Measurements from ENCODE around the gene ARF5. TPM values are rescaled to one million over a fixed set of nuclear protein-coding genes. Genes with fewer than 3 reads are reported as not detected.

Gene ARF5
- total and polyA plus RNA-seq, 2 of the 8 experiments (the other 6 are each of a cell fraction or from before 2014, with no cell fraction given) = 154 to 579 TPM

- no peak overlapping the region for H3K9ac ChIP-seq (replicated peaks in 1 of 4; ENCODE audit: extremely low read depth in 1 of 4, low read depth in 3 of 4, low read length in 3 of 4)
- no peak overlapping the region for H3K18ac ChIP-seq (ENCODE audit: extremely low read depth, low read length)
- H3K14ac ChIP-seq (ENCODE audit: insufficient read length) = no peak overlapping the region
- H2BK5ac ChIP-seq (ENCODE audit: low read depth, low read length) = no peak overlapping the region
- no peak overlapping the region for H3K56ac ChIP-seq (replicated peaks; ENCODE audit: insufficient read length, low read depth, low read length)
- no peak overlapping the region for H4K8ac ChIP-seq (ENCODE audit: extremely low read depth, insufficient read depth, low read length)
- DNase-seq (ENCODE audit: low read depth in 1 of 2, low spot score in 2 of 2) = no peak
- peaks cover 0 to under 1% (median 0%) of the 10 kb centered on the region in 4 experiments; a peak in 1 of 7 replicates for H3K27me3 ChIP-seq (replicated peaks in 1 of 4; ENCODE audit: control insufficient read depth in 3 of 4, extremely low read depth in 1 of 4, insufficient read depth in 3 of 4, low read length in 3 of 4)
- no peak overlapping the region for H4K91ac ChIP-seq (replicated peaks; ENCODE audit: insufficient read length, low read length)
- H4K5ac ChIP-seq (ENCODE audit: insufficient read length, low read depth, low read length) = no peak overlapping the region
- no peak overlapping the region for H2BK120ac ChIP-seq (replicated peaks; ENCODE audit: low read depth, low read length)
- no peak overlapping the region for H2BK20ac ChIP-seq (ENCODE audit: low read length)
- FAIRE-seq = no peak
- peaks cover 0 to 18% (median 6%) of the 10 kb centered on the region in 4 experiments; a peak in 4 of 8 replicates for H3K36me3 ChIP-seq (ENCODE audit: control insufficient read depth in 2 of 4, insufficient read depth in 4 of 4, low read length in 3 of 4)
- H3K4ac ChIP-seq (replicated peaks; ENCODE audit: insufficient read length, low read depth, low read length) = no peak overlapping the region
- H3K4me1 ChIP-seq (replicated peaks in 1 of 4; ENCODE audit: control insufficient read depth in 3 of 4, insufficient read depth in 4 of 4, low read length in 3 of 4) = peaks cover 4 to 10% (median 6%) of the 10 kb centered on the region in 4 experiments; a peak in 6 of 7 replicates
- H3K4me3 ChIP-seq (ENCODE audit: extremely low read depth in 1 of 4, insufficient read depth in 2 of 4, low read depth in 3 of 4, low read length in 4 of 4) = no peak overlapping the region
- peaks cover 5% of the 10 kb centered on the region for H3K23me2 ChIP-seq (ENCODE audit: low read depth, low read length)
- H3K79me2 ChIP-seq (ENCODE audit: control insufficient read depth in 1 of 2, insufficient read depth in 2 of 2, low read length in 2 of 2) = peaks cover 0 to 19% of the 10 kb centered on the region in 2 experiments; a peak in 1 of 4 replicates
- peaks cover 9 to 14% of the 10 kb centered on the region in 2 experiments for H4K20me1 ChIP-seq (replicated peaks in 1 of 2; ENCODE audit: control insufficient read depth in 1 of 2, insufficient read depth in 2 of 2, low read length in 2 of 2)
- H2AFZ ChIP-seq (ENCODE audit: low read length) = no peak overlapping the region
- H2BK12ac ChIP-seq (ENCODE audit: low read depth, low read length) = no peak overlapping the region
- no peaks in the 10 kb centered on the region for H3K9me3 ChIP-seq (ENCODE audit: insufficient read depth in 2 of 2, low read depth in 1 of 2, low read length in 1 of 2)
- no peak overlapping the region for H2BK15ac ChIP-seq (ENCODE audit: low read length)
- H3K79me1 ChIP-seq (ENCODE audit: low read depth, low read length) = peaks cover 11% of the 10 kb centered on the region; the same call in 1 of the 2 replicates
- ChIA-PET POLR2A (ENCODE audit: partially characterized antibody) (no interaction called here), CTCF (ENCODE audit: partially characterized antibody) (interaction anchor here (0.9 to 2.1 kb wide), 6 partner anchors 9 to 76 kb away, joined by 3 to 7 read pairs (median 3); no protein-coding TSS in a partner anchor)
- no peak overlapping the region for H3K23ac ChIP-seq (ENCODE audit: insufficient read length)
- no peak overlapping the region for H3K27ac ChIP-seq (ENCODE audit: low read depth, low read length)
- no peak overlapping the region for H2AK5ac ChIP-seq (ENCODE audit: low read depth, low read length)
- no peak overlapping the region for H3K4me2 ChIP-seq (ENCODE audit: insufficient read depth in 1 of 2, low read depth in 2 of 2, low read length in 2 of 2)
- no peak for TF ChIP-seq CHD7 (IDR thresholded peaks at IDR 0.05; ENCODE audit: insufficient replicate concordance, low read length)
These were observed 7.6 kb upstream of the ARF5 start for GRCh38 chr7:127580612-127581011.
